Psoas muscle (tissue), 8 donors: ENCODE data around the gene SLC1A3. TPM values are rescaled to one million over a fixed set of nuclear protein-coding genes. Genes with fewer than 3 reads are reported as not detected.
A peak's percentile ranks its signal among the peaks of the same experiment; 100 is the strongest.

ENCODE experiments used
- ATAC-seq, 4 donors: fragments of 200-7000 bp; cut with Tn5 transposase; one replicate each; pipeline ENCODE4 v1.9.1; 2020; ENCODE audit warnings: moderate library complexity in 3 of 4, mild to moderate bottlenecking in 2 of 4
- DNase-seq, 2 donors: peaks; one replicate each; pipeline ENCODE4 v3.0.0-alpha.2; 2020
- H3K27ac ChIP-seq: fragments of 200-600 bp; one replicate; pipeline ENCODE4 v1.8.0; 2022
- H3K27me3 ChIP-seq, 3 donors: fragments of 200-600 bp in 1 of 3; one replicate each; pipeline versions ENCODE4 v1.6.1 to v1.8.0; 2013 to 2022; ENCODE audit warnings: low read length in 2 of 3, mild to moderate bottlenecking in 2 of 3, moderate library complexity in 1 of 3; ENCODE audit not compliant: insufficient read depth in 3 of 3
- H3K36me3 ChIP-seq, 2 donors: fragments of 200-600 bp in 1 of 2; one replicate each; pipeline versions ENCODE4 v1.6.1 to v1.8.0; 2013 to 2022; ENCODE audit warnings: low read depth in 1 of 2, mild to moderate bottlenecking in 1 of 2, moderate library complexity in 1 of 2; ENCODE audit not compliant: insufficient read depth in 1 of 2
- H3K4me1 ChIP-seq: fragments of 200-600 bp; one replicate; pipeline ENCODE4 v1.8.0; 2022
- H3K4me3 ChIP-seq: fragments of 200-600 bp; one replicate; pipeline ENCODE4 v1.8.0; 2022; ENCODE audit warnings: mild to moderate bottlenecking
- H3K9me3 ChIP-seq: fragments of 200-600 bp; one replicate; pipeline ENCODE4 v1.8.0; 2022
- WGBS, 3 donors: extraction: QIAGEN DNeasy Blood & Tissue Kit; methylation state at CpG; one replicate each; pipeline versions ENCODE4 v1.1.6 to v1.1.7; 2013; 5-methylcytosine and 5-hydroxymethylcytosine counted together
- intact Hi-C, 2 donors: fragments of 100-400 bp; cut with DNase I; formaldehyde crosslinking; loops; one replicate each; pipeline versions ENCODE4 v1.11.0 to v1.14.2; 2022
- polyA plus RNA-seq, 3 donors: library from polyadenylated mRNA; stranded (reverse); fragments of 200-250 nt; gene quantifications; one replicate each; pipeline ENCODE4 v1.2.3, GENCODE V29; 2013
- total RNA-seq, 4 donors: library from RNA; stranded (reverse); fragmentation: NEBNext Ultra II Directional in 2 of 4; extraction: Animal tissue kit (Norgen Biotek cat#: 25700) in 2 of 4; gene quantifications; one replicate each; pipeline versions ENCODE4 v1.2.1 to v1.2.4, GENCODE V29; 2021 to 2023
- TF ChIP-seq, protein P1 (sequence below): fragments of 200-600 bp; IDR thresholded peaks from one replicate; pipeline ENCODE4 v1.8.0; 2022; ENCODE audit warnings: antibody characterized with exemption
- donor health status: healthy with polysubstance abuse.
- donor health status: DM: no; HTN: no; CAD: no; lungs with moderate emphysema.
- donor health status: Bipolar disorder and iron deficiency.
- donor health status: healthy.
- donor health status: DM: yes; HTN: yes; CAD: no.
- donor health status: DM: no; HTN: no; CAD: no.
- donor health status: DM: no; HTN: no; CAD: no.
- donor health status: DM: yes; HTN: yes; CAD: no.

The SLC1A3 gene
- total and polyA plus RNA-seq, 7 donors, result 9.6 to 25.3 (median 17.4) TPM

DNA sequence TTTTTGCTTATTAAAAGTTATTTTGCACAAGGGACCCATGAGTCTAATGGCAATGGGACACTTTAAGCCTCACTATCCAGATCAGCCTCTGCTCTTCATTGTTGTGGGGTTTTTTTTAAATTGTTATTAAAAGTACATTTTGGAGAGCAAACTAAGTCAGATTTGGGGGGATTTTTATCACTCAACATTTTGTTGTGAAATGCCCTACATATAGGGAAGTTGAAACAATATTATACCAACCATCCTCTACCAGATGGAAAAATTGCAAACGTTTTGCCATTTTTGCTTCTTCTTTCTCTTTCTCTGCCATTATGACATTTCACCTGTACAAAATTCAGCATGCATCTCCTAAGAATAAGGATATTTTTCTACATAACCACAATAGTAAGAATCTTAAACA lies 75.3 kb downstream of the SLC1A3 start:
- Histone ChIP-seq H3K9me3 (no peaks in the 10 kb centered on the region), H3K27ac (no peak overlapping the region), H3K4me3 (no peak overlapping the region), H3K4me1 (no peaks in the 10 kb centered on the region), H3K27me3 (no peaks in the 10 kb centered on the region), H3K36me3 (peaks cover 3 to 71% of the 10 kb centered on the region in 2 donors)
- whole genome bisulfite sequencing, 3 donors, result 69 to 86% (median 79%) methylated on average over 1 of the region's 1 CpG
- TF ChIP-seq, protein P1, sequence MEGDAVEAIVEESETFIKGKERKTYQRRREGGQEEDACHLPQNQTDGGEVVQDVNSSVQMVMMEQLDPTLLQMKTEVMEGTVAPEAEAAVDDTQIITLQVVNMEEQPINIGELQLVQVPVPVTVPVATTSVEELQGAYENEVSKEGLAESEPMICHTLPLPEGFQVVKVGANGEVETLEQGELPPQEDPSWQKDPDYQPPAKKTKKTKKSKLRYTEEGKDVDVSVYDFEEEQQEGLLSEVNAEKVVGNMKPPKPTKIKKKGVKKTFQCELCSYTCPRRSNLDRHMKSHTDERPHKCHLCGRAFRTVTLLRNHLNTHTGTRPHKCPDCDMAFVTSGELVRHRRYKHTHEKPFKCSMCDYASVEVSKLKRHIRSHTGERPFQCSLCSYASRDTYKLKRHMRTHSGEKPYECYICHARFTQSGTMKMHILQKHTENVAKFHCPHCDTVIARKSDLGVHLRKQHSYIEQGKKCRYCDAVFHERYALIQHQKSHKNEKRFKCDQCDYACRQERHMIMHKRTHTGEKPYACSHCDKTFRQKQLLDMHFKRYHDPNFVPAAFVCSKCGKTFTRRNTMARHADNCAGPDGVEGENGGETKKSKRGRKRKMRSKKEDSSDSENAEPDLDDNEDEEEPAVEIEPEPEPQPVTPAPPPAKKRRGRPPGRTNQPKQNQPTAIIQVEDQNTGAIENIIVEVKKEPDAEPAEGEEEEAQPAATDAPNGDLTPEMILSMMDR, result no peak
- ATAC-seq (no peak), DNase-seq (no peak)
- intact Hi-C loops, result no loop called here

DNA sequence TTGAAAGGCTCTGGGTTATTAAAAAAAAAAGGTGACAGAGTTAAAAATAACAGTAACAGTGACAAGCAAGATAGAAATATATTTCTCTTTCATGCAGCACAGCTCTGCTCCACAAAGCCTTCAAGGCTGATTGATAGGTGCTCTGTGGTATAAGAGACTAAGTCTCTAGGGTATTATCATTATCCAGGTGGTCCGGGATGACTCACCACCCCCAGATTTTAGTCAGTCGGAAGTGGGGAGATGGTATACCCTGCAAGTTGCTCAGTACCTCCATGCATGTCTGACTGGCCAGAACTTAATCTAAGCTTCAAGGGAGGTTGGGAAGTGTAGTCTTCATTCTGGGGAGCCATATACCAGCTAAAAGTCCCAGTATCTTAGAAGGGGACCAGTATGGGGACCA lies 76.1 kb downstream of the SLC1A3 start:
- Histone ChIP-seq H3K27me3 (no peaks in the 10 kb centered on the region), H3K4me1 (no peaks in the 10 kb centered on the region), H3K9me3 (no peaks in the 10 kb centered on the region), H3K27ac (no peak overlapping the region), H3K36me3 (peaks cover 0 to 63% of the 10 kb centered on the region in 2 donors), H3K4me3 (no peak overlapping the region)
- no peak for DNase-seq
- WGBS, 3 donors, result 88 to 89% (median 88%) methylated on average over 2 of the region's 2 CpGs
- ATAC-seq, result no peak
- TF ChIP-seq, protein P1, result no peak
- intact Hi-C loops, result no loop called here

DNA sequence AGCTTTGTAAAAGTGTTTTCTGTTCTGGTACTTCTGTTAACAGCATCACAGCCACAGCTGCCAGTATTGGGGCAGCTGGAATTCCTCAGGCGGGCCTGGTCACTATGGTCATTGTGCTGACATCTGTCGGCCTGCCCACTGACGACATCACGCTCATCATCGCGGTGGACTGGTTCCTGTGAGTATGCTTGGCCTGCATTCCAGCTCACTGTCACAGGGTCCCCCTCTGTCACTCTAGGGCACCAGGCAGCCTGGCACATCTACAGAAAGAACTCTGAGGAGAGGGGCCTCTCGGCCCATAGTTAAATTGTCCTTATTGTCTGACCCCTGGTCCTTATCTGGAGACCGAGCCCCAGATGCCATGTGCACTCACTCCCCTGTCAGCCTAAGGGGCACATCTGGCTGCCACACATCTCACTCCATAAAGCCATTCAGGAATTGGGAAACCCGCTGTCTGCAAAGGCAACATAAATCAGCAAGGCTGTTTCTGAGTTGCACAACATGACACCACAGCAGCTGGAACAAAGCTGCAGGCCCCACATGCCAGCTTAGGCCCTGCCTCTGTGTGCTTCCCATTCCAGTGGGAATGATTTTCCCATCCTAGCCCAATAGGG lies 77.5 kb downstream of the SLC1A3 start:
- DNase-seq, result no peak
- Histone ChIP-seq H3K36me3 (peaks cover 0 to 52% of the 10 kb centered on the region in 2 donors), H3K27ac (no peak overlapping the region), H3K4me3 (no peak overlapping the region), H3K27me3 (no peaks in the 10 kb centered on the region), H3K9me3 (no peaks in the 10 kb centered on the region), H3K4me1 (no peaks in the 10 kb centered on the region)
- 43 to 62% (median 49%) methylated on average over 9 of the region's 9 CpGs for whole genome bisulfite sequencing, 3 donors
- peak; percentile 43 to 83 (median 76) for ATAC-seq
- intact Hi-C loops, result no loop called here
- TF ChIP-seq, protein P1, result no peak

DNA sequence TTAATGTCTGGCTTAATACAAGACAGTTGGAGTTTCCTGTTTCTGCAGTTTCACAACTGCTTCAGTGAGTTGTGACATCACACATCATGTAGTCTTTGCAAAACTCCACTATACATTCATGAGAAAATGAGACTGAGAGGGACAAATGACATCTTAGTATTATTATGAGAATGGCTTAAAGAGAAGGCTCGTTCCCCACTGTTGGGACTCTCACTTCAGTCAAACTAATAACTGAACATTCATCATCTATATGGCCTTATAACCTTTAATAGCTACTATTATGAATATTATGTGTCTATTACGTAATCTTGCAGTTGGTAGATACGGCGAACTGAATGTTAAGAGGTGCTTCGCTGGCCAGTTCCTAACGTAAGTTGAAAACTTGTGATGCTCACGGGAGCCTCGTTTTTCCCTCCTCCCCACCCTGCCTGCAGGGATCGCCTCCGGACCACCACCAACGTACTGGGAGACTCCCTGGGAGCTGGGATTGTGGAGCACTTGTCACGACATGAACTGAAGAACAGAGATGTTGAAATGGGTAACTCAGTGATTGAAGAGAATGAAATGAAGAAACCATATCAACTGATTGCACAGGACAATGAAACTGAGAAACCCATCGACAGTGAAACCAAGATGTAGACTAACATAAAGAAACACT lies 79.4 kb downstream of the SLC1A3 start:
- H3K27ac ChIP-seq, result no peak overlapping the region
- TF ChIP-seq, protein P1, result no peak
- no peaks in the 10 kb centered on the region for H3K27me3 ChIP-seq
- no peak for DNase-seq
- WGBS, 3 donors, result 88 to 93% (median 92%) methylated on average over 13 of the region's 13 CpGs
- intact Hi-C loops, result no loop called here
- no peak for ATAC-seq
- H3K36me3 ChIP-seq, result peaks cover 0 to 37% of the 10 kb centered on the region in 2 donors
- H3K9me3 ChIP-seq, result no peaks in the 10 kb centered on the region
- peaks cover 4% of the 10 kb centered on the region for H3K4me1 ChIP-seq
- no peak overlapping the region for H3K4me3 ChIP-seq
